Trophoblast cell (in vitro differentiated cells and primary cell): Measurements from ENCODE around the gene HPS3.

Source experiments
- DNase-seq, 2 donors: peaks; one replicate each; pipeline ENCODE4 v3.0.0-alpha.2; 2016
- H2AFZ ChIP-seq: 2 replicates; pipeline ENCODE4 v1.6.1; 2013; ENCODE audit warnings: low read length, moderate library complexity, mild to moderate bottlenecking; ENCODE audit not compliant: insufficient read depth, poor library complexity
- H2AK5ac ChIP-seq: 2 replicates; pipeline ENCODE4 v1.6.1; 2013; ENCODE audit warnings: mild to moderate bottlenecking, low read length
- H2BK120ac ChIP-seq: 2 replicates; pipeline ENCODE4 v1.6.1; 2013; ENCODE audit warnings: low read length, mild to moderate bottlenecking, moderate library complexity; ENCODE audit not compliant: insufficient read depth, poor library complexity
- H2BK12ac ChIP-seq: 2 replicates; pipeline ENCODE4 v1.6.1; 2013; ENCODE audit warnings: mild to moderate bottlenecking, low read length, moderate library complexity
- H2BK5ac ChIP-seq: 2 replicates; pipeline ENCODE4 v1.6.1; 2013; ENCODE audit warnings: low read length, low read depth, moderate library complexity, mild to moderate bottlenecking; ENCODE audit not compliant: poor library complexity
- H3K14ac ChIP-seq: 2 replicates; pipeline ENCODE4 v1.6.1; 2013; ENCODE audit warnings: mild to moderate bottlenecking, low read length
- H3K18ac ChIP-seq: 2 replicates; pipeline ENCODE4 v1.6.1; 2013; ENCODE audit warnings: mild to moderate bottlenecking, low read length
- H3K23ac ChIP-seq: 2 replicates; pipeline ENCODE4 v1.6.1; 2013; ENCODE audit warnings: low read length
- H3K27ac ChIP-seq: 2 replicates; pipeline ENCODE4 v1.5.1; 2013; ENCODE audit warnings: low read depth, mild to moderate bottlenecking, inconsistent platforms, low read length, moderate library complexity
- H3K27me3 ChIP-seq: 2 replicates; pipeline ENCODE4 v1.6.1; 2013; ENCODE audit warnings: inconsistent platforms, mild to moderate bottlenecking, low read length, moderate library complexity; ENCODE audit not compliant: insufficient read depth
- H3K36me3 ChIP-seq, 2 experiments: 1 replicate in 1 of 2; 2 replicates in 1 of 2; pipeline ENCODE4 v1.6.1; 2013; ENCODE audit warnings: low read length in 2 of 2, mild to moderate bottlenecking in 2 of 2, moderate library complexity in 1 of 2; ENCODE audit not compliant: insufficient read depth in 2 of 2, control insufficient read depth in 1 of 2
- H3K4ac ChIP-seq: 2 replicates; pipeline ENCODE4 v1.6.1; 2013; ENCODE audit warnings: low read depth, mild to moderate bottlenecking, low read length, moderate library complexity
- H3K4me1 ChIP-seq, 2 experiments: 1 replicate in 1 of 2; 2 replicates in 1 of 2; pipeline ENCODE4 v1.6.1; 2013; ENCODE audit warnings: low read length in 2 of 2, mild to moderate bottlenecking in 2 of 2, moderate library complexity in 1 of 2; ENCODE audit not compliant: insufficient read depth in 2 of 2, control insufficient read depth in 1 of 2
- H3K4me2 ChIP-seq: 2 replicates; pipeline ENCODE4 v1.6.1; 2013; ENCODE audit warnings: inconsistent platforms, mild to moderate bottlenecking, low read length, moderate library complexity
- H3K4me3 ChIP-seq: 2 replicates; pipeline ENCODE4 v1.5.1; 2013; ENCODE audit warnings: mild to moderate bottlenecking, low read depth, low read length, inconsistent platforms
- H3K79me1 ChIP-seq: one replicate; pipeline ENCODE4 v1.6.1; 2013; ENCODE audit warnings: low read length
- H3K79me2 ChIP-seq: 2 replicates; pipeline ENCODE4 v1.6.1; 2013; ENCODE audit warnings: low read length, mild to moderate bottlenecking; ENCODE audit not compliant: control insufficient read depth, insufficient read depth, poor library complexity
- H3K9ac ChIP-seq: 2 replicates; pipeline ENCODE4 v1.6.1; 2013; ENCODE audit warnings: mild to moderate bottlenecking, low read length
- H3K9me3 ChIP-seq: 2 replicates; pipeline ENCODE4 v1.6.1; 2013; ENCODE audit warnings: low read depth, mild to moderate bottlenecking, control low read depth, inconsistent platforms, low read length; ENCODE audit not compliant: insufficient read depth
- H4K12ac ChIP-seq: 2 replicates; pipeline ENCODE4 v1.6.1; 2013; ENCODE audit warnings: low read depth, mild to moderate bottlenecking, low read length, moderate library complexity
- H4K8ac ChIP-seq: 2 replicates; pipeline ENCODE4 v1.6.1; 2013; ENCODE audit warnings: low read depth, mild to moderate bottlenecking, low read length, moderate library complexity
- H4K91ac ChIP-seq: one replicate; pipeline ENCODE4 v1.6.1; 2013; ENCODE audit warnings: low read depth, mild to moderate bottlenecking, low read length, moderate library complexity
- WGBS: extraction: QIAGEN DNeasy Blood & Tissue Kit; methylation state at CpG from one replicate; pipeline ENCODE4 v1.1.7; 2013; ENCODE audit warnings: missing lambda C conversion rate; ENCODE audit not compliant: insufficient read length, insufficient coverage; ENCODE audit errors: extremely low coverage; 5-methylcytosine and 5-hydroxymethylcytosine counted together

Gene HPS3

GRCh38 chr3:149170672-149171071, 41.2 kb downstream of the HPS3 start:
- Histone ChIP-seq H3K4me3 (no peak overlapping the region), H4K8ac (no peak overlapping the region), H3K27me3 (no peaks in the 10 kb centered on the region), H3K36me3 (peaks cover 1 to 2% of the 10 kb centered on the region in 2 experiments), H4K12ac (no peak overlapping the region), H2AK5ac (no peak overlapping the region), H4K91ac (no peak overlapping the region), H3K79me2 (no peaks in the 10 kb centered on the region), H3K14ac (no peak overlapping the region), H2AFZ (no peak overlapping the region), H2BK12ac (no peak overlapping the region), H3K27ac (no peak overlapping the region), H3K23ac (no peak overlapping the region), H2BK120ac (no peak overlapping the region), H3K9ac (no peak overlapping the region), H3K4me1 (no peaks in the 10 kb centered on the region), H3K18ac (no peak overlapping the region), H3K4me2 (no peak overlapping the region), H3K79me1 (no peaks in the 10 kb centered on the region), H3K4ac (no peak overlapping the region), H2BK5ac (no peak overlapping the region), H3K9me3 (no peaks in the 10 kb centered on the region)
- WGBS, result no CpG with 5 or more reads among the region's 7 CpGs
- no peak for DNase-seq

- no peak overlapping the region for H3K4me2 ChIP-seq
- no peak overlapping the region for H4K12ac ChIP-seq
- H3K79me1 ChIP-seq, result no peaks in the 10 kb centered on the region
- H3K14ac ChIP-seq, result no peak overlapping the region
- H2AK5ac ChIP-seq, result no peak overlapping the region
- H3K18ac ChIP-seq, result no peak overlapping the region
- no peak overlapping the region for H4K91ac ChIP-seq
- H3K4me3 ChIP-seq, result no peak overlapping the region
- no CpG with 5 or more reads among the region's 3 CpGs for WGBS
- H3K27me3 ChIP-seq, result no peaks in the 10 kb centered on the region
- no peak overlapping the region for H2BK120ac ChIP-seq
- no peak overlapping the region for H3K4ac ChIP-seq
- H3K4me1 ChIP-seq, result peaks cover 0 to 3% of the 10 kb centered on the region in 2 experiments
- no peaks in the 10 kb centered on the region for H3K9me3 ChIP-seq
- no peak overlapping the region for H4K8ac ChIP-seq
- H3K27ac ChIP-seq, result no peak overlapping the region
- no peak overlapping the region for H2BK12ac ChIP-seq
- peaks cover 0 to 2% of the 10 kb centered on the region in 2 experiments for H3K36me3 ChIP-seq
- no peak overlapping the region for H2BK5ac ChIP-seq
- H2AFZ ChIP-seq, result no peak overlapping the region
- H3K9ac ChIP-seq, result no peak overlapping the region
- peak; percentile 32 to 75 for DNase-seq
- H3K23ac ChIP-seq, result no peak overlapping the region
- H3K79me2 ChIP-seq, result no peaks in the 10 kb centered on the region
Observed at GRCh38 chr3:149174901-149175300, 45.5 kb downstream of the HPS3 start.

- peaks cover 0 to 3% of the 10 kb centered on the region in 2 experiments for H3K4me1 ChIP-seq
Observed at GRCh38 chr3:149177122-149177521, 47.7 kb downstream of the HPS3 start.

GRCh38 chr3:149179220-149179619, 49.8 kb downstream of the HPS3 start:
- Histone ChIP-seq H3K36me3 (no peaks in the 10 kb centered on the region), H2BK12ac (no peak overlapping the region), H3K9ac (no peak overlapping the region), H2BK5ac (no peak overlapping the region), H3K4me2 (no peak overlapping the region), H3K4ac (no peak overlapping the region), H2AK5ac (no peak overlapping the region), H2BK120ac (no peak overlapping the region), H3K14ac (no peak overlapping the region), H3K18ac (no peak overlapping the region), H4K8ac (no peak overlapping the region), H4K91ac (no peak overlapping the region), H3K27me3 (no peaks in the 10 kb centered on the region), H3K27ac (no peak overlapping the region), H3K9me3 (no peaks in the 10 kb centered on the region), H4K12ac (no peak overlapping the region), H3K79me1 (no peaks in the 10 kb centered on the region), H3K23ac (no peak overlapping the region), H2AFZ (no peak overlapping the region), H3K4me3 (no peak overlapping the region), H3K4me1 (peaks cover 0 to 3% of the 10 kb centered on the region in 2 experiments), H3K79me2 (no peaks in the 10 kb centered on the region)
- peak; percentile 17 to 92 for DNase-seq
- no CpG with 5 or more reads among the region's 1 CpG for WGBS

More at GRCh38 chr3:149177122-149177521, 47.7 kb downstream of the HPS3 start:
- no peak overlapping the region for H4K12ac ChIP-seq
- H3K79me2 ChIP-seq, result no peaks in the 10 kb centered on the region
- no CpG with 5 or more reads among the region's 1 CpG for WGBS
- no peak overlapping the region for H2BK120ac ChIP-seq
- H2BK12ac ChIP-seq, result no peak overlapping the region
- DNase-seq, result no peak
- H3K27me3 ChIP-seq, result no peaks in the 10 kb centered on the region
- H3K4me2 ChIP-seq, result no peak overlapping the region
- no peak overlapping the region for H3K23ac ChIP-seq
- no peak overlapping the region for H4K8ac ChIP-seq
- no peak overlapping the region for H2BK5ac ChIP-seq
- no peak overlapping the region for H3K18ac ChIP-seq
- no peak overlapping the region for H3K9ac ChIP-seq
- no peak overlapping the region for H2AK5ac ChIP-seq
- no peaks in the 10 kb centered on the region for H3K9me3 ChIP-seq
- H3K36me3 ChIP-seq, result no peaks in the 10 kb centered on the region
- no peak overlapping the region for H3K4ac ChIP-seq
- no peak overlapping the region for H3K4me3 ChIP-seq
- no peak overlapping the region for H4K91ac ChIP-seq
- no peaks in the 10 kb centered on the region for H3K79me1 ChIP-seq
- no peak overlapping the region for H3K27ac ChIP-seq
- no peak overlapping the region for H2AFZ ChIP-seq
- H3K14ac ChIP-seq, result no peak overlapping the region
